ENCODE data around the gene PTGDR. TPM values are rescaled to one million over a fixed set of nuclear protein-coding genes. Genes with fewer than 3 reads are reported as not detected.

The PTGDR gene
- total RNA-seq, 1 experiment from 2014 or later = not detected

DNA sequence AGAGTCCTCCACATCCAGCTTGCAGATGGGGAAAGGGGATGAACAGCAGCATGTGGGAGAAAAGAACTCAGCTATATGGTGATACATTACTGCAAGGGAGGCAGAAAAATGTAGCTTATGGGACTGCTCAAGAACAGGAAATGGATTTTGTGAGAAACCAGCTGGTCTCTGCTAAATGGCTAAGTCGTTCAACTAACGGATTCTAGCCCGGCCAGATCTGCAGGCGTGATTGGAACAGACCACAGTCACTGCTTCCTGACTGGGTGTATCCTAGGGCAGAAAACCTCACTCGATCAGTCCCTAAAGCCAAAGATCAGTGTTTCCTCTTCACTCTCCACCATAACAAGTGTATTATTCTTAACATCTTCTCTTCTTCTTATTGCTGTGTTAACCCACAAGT, 8.1 kb upstream of the PTGDR start:
- DNase-seq (ENCODE audit: low read depth, low spot score) (no peak), ATAC-seq (no peak)
- Histone ChIP-seq H3K36me3 (ENCODE audit: control insufficient read depth, insufficient read depth, low read length) (no peaks in the 10 kb centered on the region), H3K9me3 (ENCODE audit: control insufficient read depth, insufficient read depth, low read depth, low read length) (no peaks in the 10 kb centered on the region), H3K27me3 (ENCODE audit: control insufficient read depth, insufficient read depth, low read length) (no peaks in the 10 kb centered on the region), H3K4me3 (ENCODE audit: low read depth in 2 of 2, low read length in 2 of 2) (no peak overlapping the region), H3K27ac (ENCODE audit: low read length) (no peak overlapping the region), H3K4me1 (ENCODE audit: control insufficient read depth, insufficient read depth, low read length) (no peaks in the 10 kb centered on the region)
- POLR2A ChIA-PET = interaction anchor here (0.6 kb wide), 1 partner anchor 322 kb away, joined by 3 read pairs; no protein-coding TSS in a partner anchor
- in situ Hi-C loops (cut with HindIII; ENCODE audit: low pct_unique_long_range_greater_than_20kb, low sequenced_read_pairs) = no loop called here
- BruUV-seq (replicated peaks) = no TSS peak
- intact Hi-C loops (cut with micrococcal nuclease; ENCODE audit: unreplicated experiment) = no loop called here
- TF ChIP-seq SIN3A (IDR thresholded peaks at IDR 0.05; ENCODE audit: borderline replicate concordance, insufficient read depth, low read depth, low read length) (no peak), POLR2AphosphoS5 (IDR thresholded peaks at IDR 0.05; ENCODE audit: low read depth, low read length) (no peak), TCF7L2 (IDR thresholded peaks at IDR 0.05; ENCODE audit: low read depth, low read length) (no peak)
- TF ChIP-seq, protein P1, sequence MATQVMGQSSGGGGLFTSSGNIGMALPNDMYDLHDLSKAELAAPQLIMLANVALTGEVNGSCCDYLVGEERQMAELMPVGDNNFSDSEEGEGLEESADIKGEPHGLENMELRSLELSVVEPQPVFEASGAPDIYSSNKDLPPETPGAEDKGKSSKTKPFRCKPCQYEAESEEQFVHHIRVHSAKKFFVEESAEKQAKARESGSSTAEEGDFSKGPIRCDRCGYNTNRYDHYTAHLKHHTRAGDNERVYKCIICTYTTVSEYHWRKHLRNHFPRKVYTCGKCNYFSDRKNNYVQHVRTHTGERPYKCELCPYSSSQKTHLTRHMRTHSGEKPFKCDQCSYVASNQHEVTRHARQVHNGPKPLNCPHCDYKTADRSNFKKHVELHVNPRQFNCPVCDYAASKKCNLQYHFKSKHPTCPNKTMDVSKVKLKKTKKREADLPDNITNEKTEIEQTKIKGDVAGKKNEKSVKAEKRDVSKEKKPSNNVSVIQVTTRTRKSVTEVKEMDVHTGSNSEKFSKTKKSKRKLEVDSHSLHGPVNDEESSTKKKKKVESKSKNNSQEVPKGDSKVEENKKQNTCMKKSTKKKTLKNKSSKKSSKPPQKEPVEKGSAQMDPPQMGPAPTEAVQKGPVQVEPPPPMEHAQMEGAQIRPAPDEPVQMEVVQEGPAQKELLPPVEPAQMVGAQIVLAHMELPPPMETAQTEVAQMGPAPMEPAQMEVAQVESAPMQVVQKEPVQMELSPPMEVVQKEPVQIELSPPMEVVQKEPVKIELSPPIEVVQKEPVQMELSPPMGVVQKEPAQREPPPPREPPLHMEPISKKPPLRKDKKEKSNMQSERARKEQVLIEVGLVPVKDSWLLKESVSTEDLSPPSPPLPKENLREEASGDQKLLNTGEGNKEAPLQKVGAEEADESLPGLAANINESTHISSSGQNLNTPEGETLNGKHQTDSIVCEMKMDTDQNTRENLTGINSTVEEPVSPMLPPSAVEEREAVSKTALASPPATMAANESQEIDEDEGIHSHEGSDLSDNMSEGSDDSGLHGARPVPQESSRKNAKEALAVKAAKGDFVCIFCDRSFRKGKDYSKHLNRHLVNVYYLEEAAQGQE (IDR thresholded peaks at IDR 0.05; ENCODE audit: insufficient read depth in 1 of 2, low read depth in 2 of 2, low read length in 1 of 2) = no peak
- CTCF ChIA-PET = no interaction called here

DNA sequence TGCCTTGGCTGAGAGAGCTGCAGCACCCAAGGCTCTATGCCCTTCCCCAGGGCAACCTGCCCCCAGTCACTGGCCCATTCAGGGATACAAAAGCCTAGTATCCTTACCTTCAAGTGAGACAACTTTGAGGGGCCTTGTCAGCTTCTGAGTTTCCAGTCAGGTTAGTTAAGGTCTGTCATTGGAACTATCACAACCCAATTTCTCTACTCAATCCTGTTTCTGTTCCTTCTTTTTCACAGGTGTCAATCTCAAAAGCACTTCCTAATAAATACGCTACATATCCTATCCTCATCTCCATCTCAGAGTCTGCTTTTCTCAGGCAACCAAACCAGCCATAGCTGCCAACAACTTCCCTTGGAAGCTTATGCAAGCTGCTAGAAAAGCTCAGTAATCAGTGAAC, 4.9 kb upstream of the PTGDR start:
- CTCF ChIA-PET = no interaction called here
- intact Hi-C loops (cut with micrococcal nuclease; ENCODE audit: unreplicated experiment) = no loop called here
- Histone ChIP-seq H3K4me1 (ENCODE audit: control insufficient read depth, insufficient read depth, low read length) (no peaks in the 10 kb centered on the region), H3K27me3 (ENCODE audit: control insufficient read depth, insufficient read depth, low read length) (no peaks in the 10 kb centered on the region), H3K9me3 (ENCODE audit: control insufficient read depth, insufficient read depth, low read depth, low read length) (no peaks in the 10 kb centered on the region), H3K36me3 (ENCODE audit: control insufficient read depth, insufficient read depth, low read length) (no peaks in the 10 kb centered on the region), H3K4me3 (ENCODE audit: low read depth in 2 of 2, low read length in 2 of 2) (no peak overlapping the region), H3K27ac (ENCODE audit: low read length) (no peak overlapping the region)
- no peak for ATAC-seq
- POLR2A ChIA-PET = no interaction called here
- no TSS peak for BruUV-seq (replicated peaks)
- TF ChIP-seq SIN3A (IDR thresholded peaks at IDR 0.05; ENCODE audit: borderline replicate concordance, insufficient read depth, low read depth, low read length) (no peak), POLR2AphosphoS5 (IDR thresholded peaks at IDR 0.05; ENCODE audit: low read depth, low read length) (no peak), TCF7L2 (IDR thresholded peaks at IDR 0.05; ENCODE audit: low read depth, low read length) (no peak)
- TF ChIP-seq, protein P2, sequence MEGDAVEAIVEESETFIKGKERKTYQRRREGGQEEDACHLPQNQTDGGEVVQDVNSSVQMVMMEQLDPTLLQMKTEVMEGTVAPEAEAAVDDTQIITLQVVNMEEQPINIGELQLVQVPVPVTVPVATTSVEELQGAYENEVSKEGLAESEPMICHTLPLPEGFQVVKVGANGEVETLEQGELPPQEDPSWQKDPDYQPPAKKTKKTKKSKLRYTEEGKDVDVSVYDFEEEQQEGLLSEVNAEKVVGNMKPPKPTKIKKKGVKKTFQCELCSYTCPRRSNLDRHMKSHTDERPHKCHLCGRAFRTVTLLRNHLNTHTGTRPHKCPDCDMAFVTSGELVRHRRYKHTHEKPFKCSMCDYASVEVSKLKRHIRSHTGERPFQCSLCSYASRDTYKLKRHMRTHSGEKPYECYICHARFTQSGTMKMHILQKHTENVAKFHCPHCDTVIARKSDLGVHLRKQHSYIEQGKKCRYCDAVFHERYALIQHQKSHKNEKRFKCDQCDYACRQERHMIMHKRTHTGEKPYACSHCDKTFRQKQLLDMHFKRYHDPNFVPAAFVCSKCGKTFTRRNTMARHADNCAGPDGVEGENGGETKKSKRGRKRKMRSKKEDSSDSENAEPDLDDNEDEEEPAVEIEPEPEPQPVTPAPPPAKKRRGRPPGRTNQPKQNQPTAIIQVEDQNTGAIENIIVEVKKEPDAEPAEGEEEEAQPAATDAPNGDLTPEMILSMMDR (IDR thresholded peaks at IDR 0.05) = no peak
- TF ChIP-seq, protein P1 (IDR thresholded peaks at IDR 0.05; ENCODE audit: insufficient read depth in 1 of 2, low read depth in 2 of 2, low read length in 1 of 2) = no peak
- DNase-seq (ENCODE audit: low read depth, low spot score) = no peak
- in situ Hi-C loops (cut with HindIII; ENCODE audit: low pct_unique_long_range_greater_than_20kb, low sequenced_read_pairs) = no loop called here

Data from Panc1 (cell line).